ENCODE results near the gene PGLYRP4. TPM values are rescaled to one million over a fixed set of nuclear protein-coding genes. Genes with fewer than 3 reads are reported as not detected.
A peak's percentile ranks its signal among the peaks of the same experiment; 100 is the strongest.

Gene PGLYRP4
- total RNA-seq, 2 experiments from 2014 or later: not detected

DNA sequence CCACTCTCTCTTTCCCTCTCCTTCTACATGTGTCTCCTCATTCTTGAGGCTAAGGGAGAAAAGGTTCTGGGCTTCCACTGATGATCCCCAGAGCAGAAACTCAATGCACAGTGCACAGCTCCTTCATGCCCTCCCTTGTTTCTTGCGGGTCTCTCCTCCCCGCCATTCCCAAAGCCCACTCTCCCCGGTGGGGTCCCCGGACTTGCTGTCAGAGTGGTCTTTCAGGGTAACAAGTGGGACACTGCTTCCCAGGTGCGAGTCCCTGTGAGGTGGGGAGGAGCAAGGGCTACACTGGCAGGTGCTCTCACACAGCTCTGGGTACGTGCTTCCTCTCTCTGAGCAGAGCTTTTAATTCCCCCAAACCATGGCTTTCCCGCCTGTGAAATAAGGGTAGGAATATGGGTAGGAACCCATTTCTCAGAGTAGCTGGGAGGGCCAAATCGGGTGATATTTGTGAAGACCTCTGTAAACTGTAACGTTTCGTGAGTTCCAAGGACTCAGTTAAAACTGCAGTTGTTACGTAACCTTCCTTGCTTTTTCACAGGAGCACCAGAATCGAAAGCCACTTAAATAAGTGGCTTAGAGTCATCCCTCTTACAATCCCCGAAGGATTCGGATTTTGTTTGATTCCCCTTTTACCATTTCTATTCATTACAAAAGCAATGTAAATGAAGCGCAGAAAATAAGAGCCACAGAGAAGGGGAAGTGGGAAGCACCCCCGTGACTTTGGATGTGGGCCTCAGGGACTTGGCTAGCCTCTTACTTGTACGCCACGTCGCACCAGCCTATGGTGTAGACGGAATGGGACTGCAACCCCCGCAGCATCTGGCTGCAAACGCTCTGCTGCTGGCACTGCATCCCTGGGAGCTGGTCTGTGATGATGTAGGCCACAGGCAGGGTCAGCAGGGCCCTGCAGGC, 42.1 kb downstream of the PGLYRP4 start:
- Mint-ChIP-seq H3K36me3 (ENCODE audit: low read depth) (no peaks in the 10 kb centered on the region), H3K27me3 (no peaks in the 10 kb centered on the region), H3K27ac (no peak overlapping the region), H3K4me1 (ENCODE audit: low read depth) (no peaks in the 10 kb centered on the region), H3K9me3 (no peaks in the 10 kb centered on the region), H3K4me3 (no peak overlapping the region)
- ATAC-seq (no peak), DNase-seq (no peak)
- ChIA-PET POLR2A (no interaction called here), CTCF (interaction anchor here (1.5 kb wide), 1 partner anchor 18 kb away, joined by 5 read pairs; no protein-coding TSS in a partner anchor)
- TF ChIP-seq, protein P1, sequence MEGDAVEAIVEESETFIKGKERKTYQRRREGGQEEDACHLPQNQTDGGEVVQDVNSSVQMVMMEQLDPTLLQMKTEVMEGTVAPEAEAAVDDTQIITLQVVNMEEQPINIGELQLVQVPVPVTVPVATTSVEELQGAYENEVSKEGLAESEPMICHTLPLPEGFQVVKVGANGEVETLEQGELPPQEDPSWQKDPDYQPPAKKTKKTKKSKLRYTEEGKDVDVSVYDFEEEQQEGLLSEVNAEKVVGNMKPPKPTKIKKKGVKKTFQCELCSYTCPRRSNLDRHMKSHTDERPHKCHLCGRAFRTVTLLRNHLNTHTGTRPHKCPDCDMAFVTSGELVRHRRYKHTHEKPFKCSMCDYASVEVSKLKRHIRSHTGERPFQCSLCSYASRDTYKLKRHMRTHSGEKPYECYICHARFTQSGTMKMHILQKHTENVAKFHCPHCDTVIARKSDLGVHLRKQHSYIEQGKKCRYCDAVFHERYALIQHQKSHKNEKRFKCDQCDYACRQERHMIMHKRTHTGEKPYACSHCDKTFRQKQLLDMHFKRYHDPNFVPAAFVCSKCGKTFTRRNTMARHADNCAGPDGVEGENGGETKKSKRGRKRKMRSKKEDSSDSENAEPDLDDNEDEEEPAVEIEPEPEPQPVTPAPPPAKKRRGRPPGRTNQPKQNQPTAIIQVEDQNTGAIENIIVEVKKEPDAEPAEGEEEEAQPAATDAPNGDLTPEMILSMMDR (IDR thresholded peaks at IDR 0.05): no peak
- intact Hi-C loops (cut with micrococcal nuclease): no loop called here

DNA sequence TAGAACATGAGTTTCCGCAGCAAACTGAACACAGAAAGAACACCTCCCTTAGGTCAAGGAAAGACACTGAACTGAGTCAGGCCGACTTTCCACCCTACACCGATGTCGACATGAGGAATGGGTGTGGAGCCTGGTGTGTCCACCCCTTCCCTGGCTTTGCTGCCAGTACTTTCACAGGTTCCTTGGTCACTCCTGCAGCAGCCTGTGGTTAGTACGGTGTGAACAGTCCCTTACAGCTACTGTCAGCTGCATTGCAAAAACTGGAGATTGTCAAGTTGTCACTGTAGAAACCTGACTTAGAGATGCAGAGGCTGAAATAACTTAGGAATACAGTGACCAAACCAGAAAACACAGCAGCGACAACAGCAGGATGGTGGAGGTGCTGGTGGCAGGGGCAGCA, 43.0 kb downstream of the PGLYRP4 start:
- ChIA-PET CTCF (interaction anchor here (1.5 kb wide), 1 partner anchor 17 kb away, joined by 5 read pairs; no protein-coding TSS in a partner anchor), POLR2A (no interaction called here)
- no peak overlapping the region for H3K27ac Mint-ChIP-seq
- ATAC-seq (no peak), DNase-seq (no peak)
- H3K9me3 Mint-ChIP-seq: no peaks in the 10 kb centered on the region
- no peaks in the 10 kb centered on the region for H3K4me1 Mint-ChIP-seq (ENCODE audit: low read depth)
- TF ChIP-seq, protein P1 (IDR thresholded peaks at IDR 0.05): no peak
- H3K4me3 Mint-ChIP-seq: no peak overlapping the region
- H3K36me3 Mint-ChIP-seq (ENCODE audit: low read depth): no peaks in the 10 kb centered on the region
- intact Hi-C loops (cut with micrococcal nuclease): no loop called here
- no peaks in the 10 kb centered on the region for H3K27me3 Mint-ChIP-seq

DNA sequence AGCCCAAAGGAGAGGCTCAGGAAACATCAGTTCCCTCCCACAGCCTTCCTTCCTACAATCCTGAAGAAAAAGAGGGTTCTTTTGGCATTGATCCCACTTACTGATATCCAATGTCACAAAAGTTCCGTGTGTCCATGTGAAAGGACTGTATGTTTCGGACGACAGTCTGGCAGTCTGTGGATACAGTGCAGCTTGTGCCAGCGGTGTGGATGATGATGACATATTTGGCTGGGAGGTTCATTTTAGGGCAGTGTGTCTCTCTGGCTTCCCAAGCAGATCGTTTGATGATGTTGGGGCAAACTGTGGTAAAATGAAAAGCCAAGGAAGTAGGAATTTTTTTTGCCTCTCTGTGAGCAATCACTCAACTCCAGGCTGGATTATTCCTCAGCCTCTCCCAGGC, 46.3 kb downstream of the PGLYRP4 start:
- TF ChIP-seq, protein P1 (IDR thresholded peaks at IDR 0.05): no peak
- DNase-seq: no peak
- Mint-ChIP-seq H3K36me3 (ENCODE audit: low read depth) (no peaks in the 10 kb centered on the region), H3K4me1 (ENCODE audit: low read depth) (no peaks in the 10 kb centered on the region), H3K4me3 (no peak overlapping the region), H3K27ac (no peak overlapping the region), H3K27me3 (no peaks in the 10 kb centered on the region), H3K9me3 (no peaks in the 10 kb centered on the region)
- no peak for ATAC-seq
- CTCF ChIA-PET: interaction anchor here (1.2 kb wide), 1 partner anchor 11 kb away, joined by 3 read pairs; no protein-coding TSS in a partner anchor
- intact Hi-C loops (cut with micrococcal nuclease): no loop called here
- POLR2A ChIA-PET: no interaction called here

DNA sequence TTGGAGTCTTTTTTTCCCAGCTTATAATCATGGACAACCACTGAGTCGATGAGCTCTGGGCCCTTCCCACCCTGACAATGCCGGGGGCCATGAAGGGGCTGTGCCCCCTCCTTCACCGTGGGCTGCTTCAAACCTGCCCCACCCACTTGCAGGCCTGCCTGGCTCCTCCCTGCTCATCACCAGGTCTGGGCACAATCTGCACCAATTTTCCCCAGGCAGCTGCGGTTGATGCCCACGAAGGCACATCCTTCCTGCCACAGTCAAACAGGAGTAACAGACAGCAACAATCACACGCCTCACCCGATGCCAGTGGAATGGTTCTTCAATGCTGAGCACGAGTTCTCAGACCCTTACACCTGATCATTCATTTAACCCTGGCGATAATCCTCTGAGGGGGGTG, 54.8 kb downstream of the PGLYRP4 start:
- intact Hi-C loops (cut with micrococcal nuclease): no loop called here
- ChIA-PET POLR2A (no interaction called here), CTCF (no interaction called here)
- TF ChIP-seq, protein P1 (IDR thresholded peaks at IDR 0.05): no peak
- H3K4me1 Mint-ChIP-seq (ENCODE audit: low read depth): peaks cover 12% of the 10 kb centered on the region
- no peak overlapping the region for H3K4me3 Mint-ChIP-seq
- H3K27me3 Mint-ChIP-seq: peaks cover 6% of the 10 kb centered on the region
- H3K9me3 Mint-ChIP-seq: no peaks in the 10 kb centered on the region
- H3K27ac Mint-ChIP-seq: no peak overlapping the region
- DNase-seq: peak; percentile 7
- H3K36me3 Mint-ChIP-seq (ENCODE audit: low read depth): no peaks in the 10 kb centered on the region
- no peak for ATAC-seq

DNA sequence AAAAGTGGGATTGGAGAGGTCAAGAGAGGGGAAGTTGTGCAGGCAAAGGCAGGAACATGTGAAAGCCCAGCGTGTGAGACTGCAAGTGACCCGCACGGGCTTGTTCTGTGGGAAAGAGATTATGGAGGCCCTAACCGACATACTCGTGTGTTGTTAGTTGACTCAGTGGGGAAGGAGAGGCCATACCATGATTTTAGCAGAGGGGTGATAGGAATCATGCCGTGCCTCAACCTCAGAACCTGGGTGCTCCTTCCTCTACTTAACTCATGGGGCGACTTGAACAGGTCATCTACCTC, 55.2 kb downstream of the PGLYRP4 start:
- Mint-ChIP-seq H3K36me3 (ENCODE audit: low read depth) (no peaks in the 10 kb centered on the region), H3K27me3 (peaks cover 6% of the 10 kb centered on the region), H3K4me3 (no peak overlapping the region), H3K27ac (no peak overlapping the region), H3K4me1 (ENCODE audit: low read depth) (peaks cover 12% of the 10 kb centered on the region), H3K9me3 (no peaks in the 10 kb centered on the region)
- TF ChIP-seq, protein P1 (IDR thresholded peaks at IDR 0.05): no peak
- ChIA-PET CTCF (no interaction called here), POLR2A (no interaction called here)
- no peak for ATAC-seq
- intact Hi-C loops (cut with micrococcal nuclease): no loop called here
- DNase-seq: no peak

Measured in activated CD8-positive, alpha-beta T cell treated with anti-CD3 and anti-CD28 coated beads for 36 hours (primary cell).